Naive thymus-derived CD4-positive, alpha-beta T cell (primary cell): ENCODE measurements around the gene KCNK4. TPM values are rescaled to one million over a fixed set of nuclear protein-coding genes. Genes with fewer than 3 reads are reported as not detected.

Experiments
- ATAC-seq: fragments of 150-1000 bp; cut with Tn5 transposase; 2 replicates; pipeline ENCODE4 v1.10.0; 2021; ENCODE audit warnings: mild to moderate bottlenecking, moderate library complexity
- CTCF ChIA-PET: fragments of 350-600 bp; sonication (Branson Sonifier 250); formaldehyde crosslinking; loops from one replicate; lab custom pipeline; 2021; ENCODE audit warnings: antibody characterized with exemption; lab: Charles Lee
- POLR2A ChIA-PET: fragments of 350-600 bp; sonication (Branson Sonifier 250); formaldehyde crosslinking; loops from one replicate; lab custom pipeline; 2021; ENCODE audit warnings: antibody characterized with exemption, inconsistent platforms; lab: Charles Lee
- DNase-seq, 9 donors: peaks; one replicate each; pipeline versions ENCODE4 v3.0.0 to v3.0.0-alpha.2; 2020 to 2022; ENCODE audit warnings: mixed read lengths in 1 of 9
- H3K27ac ChIP-seq: one replicate; pipeline ENCODE4 v1.7.0; 2013; ENCODE audit warnings: mild to moderate bottlenecking, low read depth, low read length, moderate library complexity
- H3K27me3 ChIP-seq, 2 donors: one replicate each; pipeline ENCODE4 v1.7.0; 2013; ENCODE audit warnings: low read length in 2 of 2, mild to moderate bottlenecking in 2 of 2, moderate library complexity in 2 of 2; ENCODE audit not compliant: control insufficient read depth in 2 of 2, insufficient read depth in 2 of 2
- H3K36me3 ChIP-seq, 3 experiments: 1 replicate in 2 of 3; 2 replicates in 1 of 3; pipeline ENCODE4 v1.7.0; 2013; ENCODE audit warnings: low read length in 3 of 3, mild to moderate bottlenecking in 3 of 3, moderate library complexity in 1 of 3; ENCODE audit not compliant: insufficient read depth in 3 of 3, control insufficient read depth in 2 of 3
- H3K4me1 ChIP-seq, 2 donors: one replicate each; pipeline ENCODE4 v1.7.0; 2013; ENCODE audit warnings: low read length in 2 of 2, mild to moderate bottlenecking in 2 of 2, moderate library complexity in 1 of 2; ENCODE audit not compliant: control insufficient read depth in 2 of 2, insufficient read depth in 2 of 2
- H3K4me3 ChIP-seq: 2 replicates; pipeline ENCODE4 v1.7.0; 2013; ENCODE audit warnings: mild to moderate bottlenecking, low read length
- H3K9me3 ChIP-seq, 3 experiments: 1 replicate in 2 of 3; 2 replicates in 1 of 3; pipeline ENCODE4 v1.7.0; 2013; ENCODE audit warnings: low read length in 3 of 3; ENCODE audit not compliant: control insufficient read depth in 2 of 3
- H3K27ac Mint-ChIP-seq, 9 donors: one replicate each; pipeline ENCODE4 v1.8.0; 2020 to 2022; ENCODE audit warnings: mixed read lengths in 9 of 9, mild to moderate bottlenecking in 8 of 9, moderate library complexity in 5 of 9, inconsistent platforms in 2 of 9
- H3K27me3 Mint-ChIP-seq, 5 donors: one replicate each; pipeline ENCODE4 v1.8.0; 2021 to 2022; ENCODE audit warnings: mixed read lengths in 5 of 5, mild to moderate bottlenecking in 1 of 5
- H3K36me3 Mint-ChIP-seq, 5 donors: one replicate each; pipeline ENCODE4 v1.8.0; 2020 to 2022; ENCODE audit warnings: mixed read lengths in 5 of 5, mild to moderate bottlenecking in 3 of 5, inconsistent platforms in 1 of 5
- H3K4me1 Mint-ChIP-seq, 7 donors: one replicate each; pipeline ENCODE4 v1.8.0; 2020 to 2022; ENCODE audit warnings: mixed read lengths in 7 of 7, mild to moderate bottlenecking in 3 of 7, inconsistent platforms in 1 of 7
- H3K4me3 Mint-ChIP-seq, 10 donors: one replicate each; pipeline ENCODE4 v1.8.0; 2020 to 2022; ENCODE audit warnings: mild to moderate bottlenecking in 10 of 10, mixed read lengths in 10 of 10, moderate library complexity in 6 of 10, inconsistent platforms in 2 of 10
- H3K9me3 Mint-ChIP-seq, 11 donors: one replicate each; pipeline ENCODE4 v1.8.0; 2020 to 2022; ENCODE audit warnings: mixed read lengths in 11 of 11, mild to moderate bottlenecking in 4 of 11, inconsistent platforms in 1 of 11, moderate library complexity in 1 of 11
- intact Hi-C, 2 donors: fragments of 100-400 bp; cut with micrococcal nuclease; formaldehyde crosslinking; loops; one replicate each; pipeline ENCODE4 v1.15.1; 2023
- polyA plus RNA-seq, 2 donors: library from polyadenylated mRNA; unstranded; fragments of 300-500 nt; fragmentation: Illumina TruSeq; gene quantifications; one replicate each; pipeline ENCODE4 v1.2.3, GENCODE V29; 2021
- total RNA-seq, 6 experiments: library from RNA in 5 of 6; stranded (reverse) in 5 of 6; gene quantifications; 1 replicate in 5 of 6; 2 replicates in 1 of 6; pipeline ENCODE4 v1.2.3 and lab custom pipeline; 2021 to 2026

Gene KCNK4
- total and polyA plus RNA-seq, 7 experiments from 2014 or later, result 0.42 TPM; not detected in 6

DNA sequence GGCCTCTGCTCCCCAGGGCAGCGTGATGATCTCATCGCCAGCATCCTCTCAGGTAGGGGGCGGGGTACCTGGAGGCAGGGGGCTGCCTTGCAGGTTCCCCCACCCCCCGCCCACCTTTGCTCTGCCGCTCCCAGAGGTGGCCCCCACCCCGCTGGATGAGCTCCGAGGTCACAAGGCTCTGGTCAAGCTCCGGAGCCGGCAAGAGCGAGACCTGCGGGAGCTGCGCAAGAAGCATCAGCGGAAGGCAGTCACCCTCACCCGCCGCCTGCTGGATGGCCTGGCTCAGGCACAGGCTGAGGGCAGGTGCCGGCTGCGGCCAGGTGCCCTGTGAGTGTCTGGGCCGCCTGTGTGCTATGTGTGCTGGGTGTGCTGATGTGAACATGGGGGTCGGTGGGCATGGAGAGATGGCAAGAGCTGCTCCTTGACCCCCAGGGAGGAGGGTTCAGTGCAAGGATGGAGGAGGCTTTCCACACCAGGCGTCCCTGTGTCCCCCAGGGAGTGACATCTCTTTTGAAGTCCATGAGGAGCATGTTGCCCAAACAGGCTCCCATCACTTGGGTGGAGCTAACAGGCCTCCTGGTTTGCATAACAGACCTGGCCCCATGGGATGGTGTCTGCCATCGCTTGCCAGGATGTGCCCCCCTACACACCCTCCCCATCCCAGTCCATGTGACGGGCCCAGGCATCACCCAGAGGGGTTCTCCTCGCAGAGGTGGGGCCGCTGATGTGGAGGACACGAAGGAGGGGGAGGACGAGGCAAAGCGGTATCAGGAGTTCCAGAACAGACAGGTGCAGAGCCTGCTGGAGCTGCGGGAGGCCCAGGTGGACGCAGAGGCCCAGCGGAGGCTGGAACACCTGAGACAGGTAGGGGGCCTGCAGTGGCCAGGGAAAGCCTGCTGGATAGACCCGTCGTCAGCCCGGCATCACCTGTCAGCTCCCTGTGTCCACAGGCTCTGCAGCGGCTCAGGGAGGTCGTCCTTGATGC is 25.6 kb upstream of the KCNK4 start:
- H3K9me3 Mint-ChIP-seq, result peaks cover 0 to 4% (median 0%) of the 10 kb centered on the region in 11 donors
- peak overlapping the region in 1 of 9 donors; percentile 83 for H3K27ac Mint-ChIP-seq
- H3K4me1 ChIP-seq, result peaks cover 8 to 10% of the 10 kb centered on the region in 2 donors
- H3K4me3 ChIP-seq, result no peak overlapping the region
- intact Hi-C loops, result no loop called here
- ChIA-PET POLR2A (interaction anchor here (7.0 kb wide), 1 partner anchor 19 kb away, joined by 154 read pairs; the partner anchor contains the start of genes FKBP2, PLCB3 and PPP1R14B), CTCF (no interaction called here)
- peaks cover 0 to 8% (median 0%) of the 10 kb centered on the region in 5 donors for H3K36me3 Mint-ChIP-seq
- no peak overlapping the region for H3K4me3 Mint-ChIP-seq
- no peaks in the 10 kb centered on the region for H3K9me3 ChIP-seq
- DNase-seq, result no peak
- no peaks in the 10 kb centered on the region for H3K27me3 ChIP-seq
- ATAC-seq, result no peak
- peaks cover 0 to 7% (median 0%) of the 10 kb centered on the region in 3 experiments for H3K36me3 ChIP-seq
- no peak overlapping the region for H3K27ac ChIP-seq
- no peaks in the 10 kb centered on the region for H3K27me3 Mint-ChIP-seq
- peaks cover 8 to 23% (median 18%) of the 10 kb centered on the region in 7 donors for H3K4me1 Mint-ChIP-seq

DNA sequence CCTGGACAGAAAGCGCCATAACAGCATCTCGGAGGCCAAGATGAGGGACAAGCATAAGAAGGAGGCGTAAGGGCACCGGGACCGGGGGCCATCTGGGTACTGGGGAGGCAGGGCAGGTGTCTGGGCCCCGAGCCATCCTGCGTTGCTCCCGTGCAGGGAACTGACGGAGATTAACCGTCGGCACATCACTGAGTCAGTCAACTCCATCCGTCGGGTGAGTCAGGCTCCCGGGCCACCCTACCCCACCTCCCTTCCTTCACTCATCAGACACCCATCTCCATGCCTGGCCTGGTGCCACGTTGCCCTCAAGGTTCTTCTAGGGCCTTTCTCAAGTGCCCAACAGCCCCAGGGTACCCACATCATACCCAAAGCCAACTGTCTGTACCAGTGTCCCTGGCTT is 24.8 kb upstream of the KCNK4 start:
- peaks cover 8 to 10% of the 10 kb centered on the region in 2 donors for H3K4me1 ChIP-seq
- H3K27ac Mint-ChIP-seq, result peak overlapping the region in 1 of 9 donors; percentile 9
- CTCF ChIA-PET, result no interaction called here

DNA sequence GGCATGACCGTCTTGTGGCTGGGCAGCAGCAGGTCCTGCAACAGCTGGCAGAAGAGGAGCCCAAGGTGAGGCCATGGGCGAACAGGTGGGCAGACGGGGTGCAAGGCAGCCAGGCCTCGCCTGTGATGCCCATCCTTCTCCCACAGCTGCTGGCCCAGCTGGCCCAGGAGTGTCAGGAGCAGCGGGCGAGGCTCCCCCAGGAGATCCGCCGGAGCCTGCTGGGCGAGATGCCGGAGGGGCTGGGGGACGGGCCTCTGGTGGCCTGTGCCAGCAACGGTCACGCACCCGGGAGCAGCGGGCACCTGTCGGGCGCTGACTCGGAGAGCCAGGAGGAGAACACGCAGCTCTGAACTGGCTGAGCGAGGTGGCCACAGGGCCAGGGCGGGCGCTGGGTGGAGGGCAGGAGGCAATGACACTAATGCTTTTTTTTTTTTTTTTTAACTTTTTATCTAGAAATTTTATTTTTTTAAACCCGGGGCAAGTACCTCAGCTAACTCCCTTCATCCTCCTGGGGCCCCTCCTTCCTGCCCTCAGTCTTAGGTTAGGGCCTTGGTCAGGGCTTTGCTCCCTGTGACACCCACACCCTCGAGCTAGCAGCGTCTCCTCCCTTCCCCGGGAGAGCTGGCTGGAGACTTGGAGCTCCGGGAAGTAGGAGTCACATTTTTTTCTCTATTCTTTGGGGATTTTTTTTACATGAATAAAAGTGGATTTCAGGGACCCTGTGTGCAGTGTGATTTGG is 23.7 kb upstream of the KCNK4 start:
- H3K4me1 Mint-ChIP-seq, result peaks cover 8 to 28% (median 24%) of the 10 kb centered on the region in 7 donors
- H3K36me3 Mint-ChIP-seq, result peaks cover 0 to 8% (median 0%) of the 10 kb centered on the region in 5 donors
- peak overlapping the region in 4 of 10 donors; percentile 27 to 100 (median 96) for H3K4me3 Mint-ChIP-seq
- peaks cover 8 to 10% of the 10 kb centered on the region in 2 donors for H3K4me1 ChIP-seq
- H3K4me3 ChIP-seq, result no peak overlapping the region
- H3K9me3 Mint-ChIP-seq, result peaks cover 0 to 15% (median 0%) of the 10 kb centered on the region in 11 donors
- POLR2A ChIA-PET, result interaction anchor here (0.6 to 7.0 kb wide), 5 partner anchors 21 to 1622 kb away, joined by 3 to 154 read pairs (median 4); partner anchors contain the start of genes CATSPERZ, ESRRA, FKBP2 and NUDT22
- ATAC-seq, result no peak
- intact Hi-C loops, result no loop called here
- DNase-seq, result no peak
- CTCF ChIA-PET, result interaction anchor here (0.6 to 5.8 kb wide), 2 partner anchors 50 to 62 kb away, joined by 3 to 66 read pairs; partner anchors contain the start of genes FERMT3, PRDX5 and TRMT112
- no peaks in the 10 kb centered on the region for H3K27me3 ChIP-seq
- peak overlapping the region in 6 of 9 donors; percentile 36 to 98 (median 87) for H3K27ac Mint-ChIP-seq
- H3K9me3 ChIP-seq, result no peaks in the 10 kb centered on the region
- peaks cover 0 to 11% (median 0%) of the 10 kb centered on the region in 3 experiments for H3K36me3 ChIP-seq
- no peaks in the 10 kb centered on the region for H3K27me3 Mint-ChIP-seq
- H3K27ac ChIP-seq, result peak overlapping the region; percentile 95

More for the DNA sequence above, 24.8 kb upstream of the KCNK4 start:
- H3K36me3 ChIP-seq, result peaks cover 0 to 8% (median 0%) of the 10 kb centered on the region in 3 experiments
- Mint-ChIP-seq H3K4me3 (no peak overlapping the region), H3K27me3 (no peaks in the 10 kb centered on the region), H3K36me3 (peaks cover 0 to 8% (median 0%) of the 10 kb centered on the region in 5 donors), H3K9me3 (peaks cover 0 to 11% (median 0%) of the 10 kb centered on the region in 11 donors), H3K4me1 (peaks cover 8 to 23% (median 19%) of the 10 kb centered on the region in 7 donors)
- POLR2A ChIA-PET, result interaction anchor here (7.0 kb wide), 1 partner anchor 20 kb away, joined by 154 read pairs; the partner anchor contains the start of genes FKBP2, PLCB3 and PPP1R14B
- H3K4me3 ChIP-seq, result no peak overlapping the region
- H3K27ac ChIP-seq, result no peak overlapping the region
- H3K9me3 ChIP-seq, result no peaks in the 10 kb centered on the region
- no peaks in the 10 kb centered on the region for H3K27me3 ChIP-seq
- no peak for ATAC-seq
- DNase-seq, result no peak
- intact Hi-C loops, result no loop called here

DNA sequence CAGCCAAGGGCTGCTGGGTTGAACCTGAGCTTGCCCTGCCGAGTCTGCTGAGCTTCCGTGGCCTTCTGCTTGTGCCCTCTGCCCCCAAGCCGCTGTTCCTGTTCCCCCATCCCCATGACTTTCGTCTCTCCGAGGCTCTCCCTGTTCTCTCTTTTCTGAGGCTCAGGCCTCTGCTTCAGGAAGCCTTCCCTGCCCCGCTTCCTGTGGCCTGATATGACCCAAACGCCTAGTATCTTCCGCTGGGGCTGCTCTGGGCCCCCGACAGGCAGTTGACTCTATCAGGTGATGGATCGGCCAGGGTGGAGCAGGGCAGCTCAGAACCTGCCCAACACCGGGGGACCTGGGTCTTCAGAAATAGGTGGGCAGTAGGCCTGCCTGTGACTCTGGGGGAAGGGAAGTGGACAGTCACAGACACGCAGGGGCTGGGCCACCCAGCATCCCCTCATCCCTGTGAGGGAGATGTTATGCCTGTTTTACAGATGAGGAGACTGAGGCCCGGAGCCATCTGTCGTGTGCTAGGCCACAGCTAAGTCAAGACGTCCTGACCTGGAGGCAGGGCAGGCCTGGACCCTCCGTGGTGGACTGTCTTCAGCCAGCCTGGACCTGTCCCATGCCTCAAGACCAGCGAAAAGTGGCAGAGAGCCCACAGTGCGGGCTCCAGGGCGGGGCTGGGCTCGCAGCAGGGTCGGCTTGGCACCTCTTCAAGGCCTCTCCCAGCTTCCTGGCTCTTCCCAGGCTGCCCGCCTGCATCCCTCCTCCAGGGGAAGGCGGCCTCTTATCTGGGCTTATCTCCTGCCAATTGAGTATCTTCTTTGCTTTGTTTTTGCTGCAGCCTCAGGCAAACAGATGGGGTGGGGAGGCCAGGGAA is 22.8 kb upstream of the KCNK4 start:
- Mint-ChIP-seq H3K4me3 (peak overlapping the region; percentile 87 to 100 (median 97)), H3K9me3 (peaks cover 0 to 15% (median 0%) of the 10 kb centered on the region in 11 donors), H3K27me3 (no peaks in the 10 kb centered on the region), H3K27ac (peak overlapping the region; percentile 70 to 99 (median 96)), H3K4me1 (peaks cover 8 to 29% (median 24%) of the 10 kb centered on the region in 7 donors), H3K36me3 (peaks cover 0 to 6% (median 0%) of the 10 kb centered on the region in 5 donors)
- CTCF ChIA-PET, result interaction anchor here (1.1 to 5.8 kb wide), 4 partner anchors 18 to 67 kb away, joined by 5 to 66 read pairs (median 7); partner anchors contain the start of genes FERMT3, PLCB3 and TRMT112
- POLR2A ChIA-PET, result interaction anchor here (0.6 to 7.0 kb wide), 13 partner anchors 13 to 1623 kb away, joined by 3 to 154 read pairs (median 5); partner anchors contain the start of genes BAD, CATSPERZ, ESRRA and FERMT3
- H3K9me3 ChIP-seq, result no peaks in the 10 kb centered on the region
- H3K27me3 ChIP-seq, result no peaks in the 10 kb centered on the region
- DNase-seq (no peak), ATAC-seq (no peak)
- H3K27ac ChIP-seq, result peak overlapping the region; percentile 95
- peaks cover 8 to 10% of the 10 kb centered on the region in 2 donors for H3K4me1 ChIP-seq
- peaks cover 0 to 7% (median 0%) of the 10 kb centered on the region in 3 experiments for H3K36me3 ChIP-seq
- intact Hi-C loops, result no loop called here
- H3K4me3 ChIP-seq, result peak overlapping the region; percentile 91

DNA sequence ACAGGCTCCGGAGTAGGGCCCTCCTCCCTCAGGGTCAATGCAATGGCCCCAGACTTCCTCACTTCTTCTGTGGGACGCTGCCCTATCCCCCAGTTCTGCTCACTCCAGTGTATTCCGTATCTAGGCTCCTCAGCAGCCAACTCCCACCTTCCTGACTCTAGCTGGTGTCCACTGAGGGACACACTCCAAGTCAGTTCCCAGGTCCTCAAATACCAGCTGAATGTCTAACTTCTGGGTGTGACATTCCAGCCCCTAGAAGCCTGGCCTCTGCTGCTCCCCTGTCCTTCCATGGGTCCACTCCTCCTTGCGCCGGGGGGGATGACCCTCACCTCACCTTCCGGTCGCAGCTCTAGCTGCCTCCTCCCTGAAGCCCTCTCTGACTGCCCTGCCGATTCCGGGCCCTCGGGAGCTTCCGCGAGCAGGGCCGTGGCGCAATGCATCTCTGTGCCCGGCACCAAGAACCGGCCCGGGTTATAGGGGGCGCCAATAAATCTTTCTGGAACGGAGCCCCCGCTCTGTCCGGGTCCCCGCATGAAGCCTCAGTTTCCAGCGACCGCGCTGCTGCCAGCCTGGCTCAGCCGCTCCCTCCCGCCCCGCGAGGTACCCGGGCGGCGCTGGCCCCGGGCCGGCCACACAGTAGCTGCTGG is 22.1 kb upstream of the KCNK4 start:
- Mint-ChIP-seq H3K36me3 (peaks cover 0 to 6% (median 0%) of the 10 kb centered on the region in 5 donors), H3K4me1 (peaks cover 8 to 29% (median 24%) of the 10 kb centered on the region in 7 donors), H3K27ac (peak overlapping the region; percentile 70 to 99 (median 96)), H3K4me3 (peak overlapping the region; percentile 95 to 100 (median 98)), H3K9me3 (peaks cover 0 to 15% (median 0%) of the 10 kb centered on the region in 11 donors), H3K27me3 (no peaks in the 10 kb centered on the region)
- peak overlapping the region; percentile 91 for H3K4me3 ChIP-seq
- DNase-seq (peak in 2 of 9 donors; percentile 22 to 63), ATAC-seq (no peak)
- CTCF ChIA-PET, result interaction anchor here (0.5 to 5.8 kb wide), 7 partner anchors 17 to 68 kb away, joined by 3 to 66 read pairs (median 5); partner anchors contain the start of genes FERMT3, PLCB3 and TRMT112
- peaks cover 8 to 10% of the 10 kb centered on the region in 2 donors for H3K4me1 ChIP-seq
- H3K27me3 ChIP-seq, result no peaks in the 10 kb centered on the region
- H3K36me3 ChIP-seq, result peaks cover 0 to 7% (median 0%) of the 10 kb centered on the region in 3 experiments
- no peaks in the 10 kb centered on the region for H3K9me3 ChIP-seq
- POLR2A ChIA-PET, result interaction anchor here (0.7 to 7.0 kb wide), 12 partner anchors 13 to 99 kb away, joined by 3 to 154 read pairs (median 10); partner anchors contain the start of genes BAD, CATSPERZ, ESRRA and FERMT3
- intact Hi-C loops, result loop anchor here (1.0 kb wide), 6 partner anchors 18 to 65 kb away; partner anchors contain the start of genes PLCB3 (in 2 of the 2), DNAJC4 (in 1 of the 2), NUDT22 (in 1 of the 2) and PPP1R14B (in 1 of the 2)
- H3K27ac ChIP-seq, result peak overlapping the region; percentile 95
